Stimulated activated CD8-positive, alpha-beta memory T cell treated with anti-CD3 and anti-CD28 coated beads, Interleukin-12 subunit alpha, Interleukin-12 subunit beta, amount 100 ng/mL, for 4 hours (primary cell): ENCODE data around the gene VSIR.

Experiments used
- DNase-seq: peaks from one replicate; pipeline ENCODE4 v3.0.0-alpha.2; 2020; ENCODE audit warnings: low read depth

The VSIR gene

GRCh38 chr10:71782221-71782916 lies 9.0 kb upstream of the VSIR start:
- no peak for DNase-seq

GRCh38 chr10:71780719-71781118 lies 7.4 kb upstream of the VSIR start:
- no peak for DNase-seq

GRCh38 chr10:71780156-71780555 lies 6.8 kb upstream of the VSIR start:
- DNase-seq: no peak

GRCh38 chr10:71779641-71780040 lies 6.3 kb upstream of the VSIR start:
- no peak for DNase-seq

GRCh38 chr10:71778071-71778825 lies 4.9 kb upstream of the VSIR start:
- DNase-seq: no peak

GRCh38 chr10:71777213-71777985 lies 4.1 kb upstream of the VSIR start:
- no peak for DNase-seq

- DNase-seq: no peak
These were observed 3.2 kb upstream of the VSIR start for GRCh38 chr10:71776481-71776925.

- DNase-seq: no peak
These were observed 1.8 kb upstream of the VSIR start for GRCh38 chr10:71774916-71775702.

GRCh38 chr10:71772832-71773220 lies 494 bp downstream of the VSIR start:
- no peak for DNase-seq

GRCh38 chr10:71771821-71772617 lies 1.3 kb downstream of the VSIR start:
- no peak for DNase-seq

GRCh38 chr10:71771204-71771603 lies 2.1 kb downstream of the VSIR start:
- no peak for DNase-seq

GRCh38 chr10:71770789-71771188 lies 2.5 kb downstream of the VSIR start:
- no peak for DNase-seq

- no peak for DNase-seq
These were observed 3.1 kb downstream of the VSIR start for GRCh38 chr10:71770255-71770654.

- no peak for DNase-seq
These were observed 4.0 kb downstream of the VSIR start for GRCh38 chr10:71769279-71769823.

- DNase-seq: no peak
These were observed 5.8 kb downstream of the VSIR start for GRCh38 chr10:71767420-71768035.

GRCh38 chr10:71766717-71767419 lies 6.5 kb downstream of the VSIR start:
- DNase-seq: no peak

GRCh38 chr10:71765906-71766716 lies 7.2 kb downstream of the VSIR start:
- DNase-seq: no peak

- no peak for DNase-seq
These were observed 8.0 kb downstream of the VSIR start for GRCh38 chr10:71765176-71765904.
